PC-9 (cell line): Measurements from ENCODE around the gene STK24.

ENCODE experiments used
- EZH2 ChIP-seq: fragments of 200-600 bp; sonication (generic); IDR thresholded peaks from 2 replicates; pipeline ENCODE4 v1.8.0; 2017; ENCODE audit warnings: antibody characterized with exemption, low read depth
- TF ChIP-seq, protein P1 (sequence below): fragments of 200-600 bp; sonication (generic); conservative IDR thresholded peaks from 2 replicates; pipeline ENCODE4 v1.6.1; 2017; ENCODE audit warnings: mixed run types, antibody characterized with exemption, mild to moderate bottlenecking, moderate library complexity

GRCh38 chr13:98444381-98444780, 132.5 kb downstream of the STK24 start:
- TF ChIP-seq, protein P1, sequence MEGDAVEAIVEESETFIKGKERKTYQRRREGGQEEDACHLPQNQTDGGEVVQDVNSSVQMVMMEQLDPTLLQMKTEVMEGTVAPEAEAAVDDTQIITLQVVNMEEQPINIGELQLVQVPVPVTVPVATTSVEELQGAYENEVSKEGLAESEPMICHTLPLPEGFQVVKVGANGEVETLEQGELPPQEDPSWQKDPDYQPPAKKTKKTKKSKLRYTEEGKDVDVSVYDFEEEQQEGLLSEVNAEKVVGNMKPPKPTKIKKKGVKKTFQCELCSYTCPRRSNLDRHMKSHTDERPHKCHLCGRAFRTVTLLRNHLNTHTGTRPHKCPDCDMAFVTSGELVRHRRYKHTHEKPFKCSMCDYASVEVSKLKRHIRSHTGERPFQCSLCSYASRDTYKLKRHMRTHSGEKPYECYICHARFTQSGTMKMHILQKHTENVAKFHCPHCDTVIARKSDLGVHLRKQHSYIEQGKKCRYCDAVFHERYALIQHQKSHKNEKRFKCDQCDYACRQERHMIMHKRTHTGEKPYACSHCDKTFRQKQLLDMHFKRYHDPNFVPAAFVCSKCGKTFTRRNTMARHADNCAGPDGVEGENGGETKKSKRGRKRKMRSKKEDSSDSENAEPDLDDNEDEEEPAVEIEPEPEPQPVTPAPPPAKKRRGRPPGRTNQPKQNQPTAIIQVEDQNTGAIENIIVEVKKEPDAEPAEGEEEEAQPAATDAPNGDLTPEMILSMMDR, result no peak
- no peak for TF ChIP-seq EZH2
